Lower lobe of right lung (tissue), 2 donors: ENCODE data around the gene UNC5C. TPM values are rescaled to one million over a fixed set of nuclear protein-coding genes. Genes with fewer than 3 reads are reported as not detected.

Source experiments
- ATAC-seq, 2 donors: fragments of 200-7000 bp; cut with Tn5 transposase; one replicate each; pipeline ENCODE4 v1.9.1; 2020 to 2022; ENCODE audit warnings: mild to moderate bottlenecking in 2 of 2, moderate library complexity in 2 of 2
- DNase-seq: peaks from one replicate; pipeline ENCODE4 v3.0.0-alpha.2; 2020
- H3K27ac ChIP-seq: fragments of 200-600 bp; one replicate; pipeline ENCODE4 v1.8.0; 2022
- H3K27me3 ChIP-seq: fragments of 200-600 bp; one replicate; pipeline ENCODE4 v1.8.0; 2022; ENCODE audit warnings: low read depth
- H3K36me3 ChIP-seq: fragments of 200-600 bp; one replicate; pipeline ENCODE4 v1.8.0; 2022; ENCODE audit warnings: mild to moderate bottlenecking
- H3K4me1 ChIP-seq: fragments of 200-600 bp; one replicate; pipeline ENCODE4 v1.8.0; 2022
- H3K4me3 ChIP-seq: fragments of 200-600 bp; one replicate; pipeline ENCODE4 v1.8.0; 2022; ENCODE audit warnings: mild to moderate bottlenecking
- H3K9me3 ChIP-seq: fragments of 200-600 bp; one replicate; pipeline ENCODE4 v1.8.0; 2022
- CTCF ChIP-seq: fragments of 200-600 bp; IDR thresholded peaks from one replicate; pipeline ENCODE4 v1.8.0; 2022; ENCODE audit warnings: antibody characterized with exemption, mild to moderate bottlenecking
- intact Hi-C: fragments of 100-400 bp; cut with DNase I; formaldehyde crosslinking; loops from one replicate; pipeline ENCODE4 v1.11.0; 2022
- total RNA-seq: library from RNA; stranded (reverse); fragmentation: NEBNext Ultra II Directional; extraction: Animal tissue kit (Norgen Biotek cat#: 25700); gene quantifications from one replicate; pipeline ENCODE4 v1.2.1, GENCODE V29; 2021
- donor health status: DM: no; HTN: yes; CAD: no; lungs with severe emphysema.

The UNC5C gene
- total RNA-seq, 1 donor from 2014 or later: 5.1 TPM

- no peak for ATAC-seq
Measured at GRCh38 chr4:95265814-95266740, 282.7 kb downstream of the UNC5C start.

GRCh38 chr4:95264843-95265242 lies 283.9 kb downstream of the UNC5C start:
- Histone ChIP-seq H3K27me3 (no peaks in the 10 kb centered on the region), H3K4me3 (no peak overlapping the region), H3K4me1 (no peaks in the 10 kb centered on the region), H3K9me3 (no peaks in the 10 kb centered on the region), H3K36me3 (no peaks in the 10 kb centered on the region), H3K27ac (no peak overlapping the region)
- no peak for ATAC-seq
- no peak for TF ChIP-seq CTCF
- DNase-seq: no peak
- intact Hi-C loops: no loop called here

More at GRCh38 chr4:95265814-95266740, 282.7 kb downstream of the UNC5C start:
- no peak for DNase-seq
- no peaks in the 10 kb centered on the region for H3K9me3 ChIP-seq
- no peak for TF ChIP-seq CTCF
- no peak overlapping the region for H3K4me3 ChIP-seq
- H3K27me3 ChIP-seq: no peaks in the 10 kb centered on the region
- H3K27ac ChIP-seq: no peak overlapping the region
- intact Hi-C loops: no loop called here
- no peaks in the 10 kb centered on the region for H3K36me3 ChIP-seq
- no peaks in the 10 kb centered on the region for H3K4me1 ChIP-seq

GRCh38 chr4:95263960-95264359 lies 284.8 kb downstream of the UNC5C start:
- Histone ChIP-seq H3K9me3 (no peaks in the 10 kb centered on the region), H3K27me3 (no peaks in the 10 kb centered on the region), H3K27ac (no peak overlapping the region), H3K36me3 (no peaks in the 10 kb centered on the region), H3K4me1 (no peaks in the 10 kb centered on the region), H3K4me3 (no peak overlapping the region)
- TF ChIP-seq CTCF: no peak
- intact Hi-C loops: no loop called here
- ATAC-seq: no peak
- no peak for DNase-seq

- Histone ChIP-seq H3K4me1 (no peaks in the 10 kb centered on the region), H3K4me3 (no peak overlapping the region), H3K27me3 (no peaks in the 10 kb centered on the region), H3K9me3 (no peaks in the 10 kb centered on the region), H3K36me3 (no peaks in the 10 kb centered on the region), H3K27ac (no peak overlapping the region)
- intact Hi-C loops: no loop called here
- ATAC-seq (no peak), DNase-seq (no peak)
- no peak for TF ChIP-seq CTCF
Measured at GRCh38 chr4:95263391-95263790, 285.4 kb downstream of the UNC5C start.

- H3K9me3 ChIP-seq: no peaks in the 10 kb centered on the region
- DNase-seq (no peak), ATAC-seq (no peak)
- no peaks in the 10 kb centered on the region for H3K27me3 ChIP-seq
- H3K4me1 ChIP-seq: no peaks in the 10 kb centered on the region
- H3K27ac ChIP-seq: no peak overlapping the region
- intact Hi-C loops: no loop called here
- H3K4me3 ChIP-seq: no peak overlapping the region
- no peaks in the 10 kb centered on the region for H3K36me3 ChIP-seq
- no peak for TF ChIP-seq CTCF
Measured at GRCh38 chr4:95256108-95256835, 292.5 kb downstream of the UNC5C start.
